ENCODE data around the gene SMURF2. TPM values are rescaled to one million over a fixed set of nuclear protein-coding genes. Genes with fewer than 3 reads are reported as not detected.

Gene SMURF2
- total RNA-seq, 1 donor from 2014 or later: 12.4 TPM

DNA sequence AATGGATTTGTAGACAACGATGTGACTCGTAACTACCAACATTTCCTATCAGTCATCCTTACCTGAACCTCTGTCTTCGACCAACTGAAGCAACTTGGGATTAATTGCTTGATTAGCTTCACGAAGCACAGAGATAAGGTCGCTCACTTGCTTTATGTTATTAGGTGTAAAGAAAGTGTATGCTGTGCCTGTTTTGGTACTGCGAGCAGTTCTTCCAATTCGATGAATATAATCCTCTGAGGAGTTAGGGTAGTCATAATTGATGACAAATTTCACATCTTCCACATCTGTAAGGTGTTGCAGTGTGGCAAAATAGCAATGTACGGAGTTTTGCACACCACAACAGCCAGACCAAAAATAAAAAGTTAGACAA, 161.6 kb downstream of the SMURF2 start:
- ATAC-seq (ENCODE audit: poor library complexity) (no peak), DNase-seq (no peak)
- intact Hi-C loops (cut with DNase I): no loop called here

DNA sequence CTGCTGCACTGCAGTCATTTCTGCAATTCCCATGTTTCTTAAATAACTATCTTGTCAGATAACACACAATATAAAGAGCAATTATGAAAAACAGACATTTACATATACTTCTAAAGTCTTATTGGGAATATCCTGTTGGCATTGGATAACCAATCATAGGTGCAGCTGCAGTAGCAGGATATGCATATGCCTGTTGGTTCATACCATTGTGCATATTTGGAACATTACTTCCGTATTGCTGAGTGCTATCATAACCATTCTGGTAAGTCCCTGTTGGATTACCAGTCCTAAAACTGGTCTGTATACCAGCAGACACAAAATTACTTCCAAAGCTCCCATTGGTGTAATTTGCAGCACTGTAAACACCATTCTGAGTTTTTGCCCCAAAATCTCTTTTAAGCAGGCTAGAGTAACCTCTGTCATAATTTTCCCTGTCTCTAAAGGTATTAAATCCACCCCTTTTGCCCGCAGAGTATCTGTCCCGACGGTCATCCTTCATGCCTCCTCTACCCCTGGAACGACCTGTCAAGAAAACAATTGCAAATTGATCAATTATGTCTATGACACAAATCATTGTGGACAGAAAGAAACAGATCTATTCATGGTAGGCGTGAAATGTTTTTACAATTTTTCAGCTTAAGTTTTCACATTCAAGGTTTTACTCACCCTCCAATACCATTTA, 162.2 kb downstream of the SMURF2 start:
- intact Hi-C loops (cut with DNase I): no loop called here
- ATAC-seq (ENCODE audit: poor library complexity): no peak
- no peak for DNase-seq

DNA sequence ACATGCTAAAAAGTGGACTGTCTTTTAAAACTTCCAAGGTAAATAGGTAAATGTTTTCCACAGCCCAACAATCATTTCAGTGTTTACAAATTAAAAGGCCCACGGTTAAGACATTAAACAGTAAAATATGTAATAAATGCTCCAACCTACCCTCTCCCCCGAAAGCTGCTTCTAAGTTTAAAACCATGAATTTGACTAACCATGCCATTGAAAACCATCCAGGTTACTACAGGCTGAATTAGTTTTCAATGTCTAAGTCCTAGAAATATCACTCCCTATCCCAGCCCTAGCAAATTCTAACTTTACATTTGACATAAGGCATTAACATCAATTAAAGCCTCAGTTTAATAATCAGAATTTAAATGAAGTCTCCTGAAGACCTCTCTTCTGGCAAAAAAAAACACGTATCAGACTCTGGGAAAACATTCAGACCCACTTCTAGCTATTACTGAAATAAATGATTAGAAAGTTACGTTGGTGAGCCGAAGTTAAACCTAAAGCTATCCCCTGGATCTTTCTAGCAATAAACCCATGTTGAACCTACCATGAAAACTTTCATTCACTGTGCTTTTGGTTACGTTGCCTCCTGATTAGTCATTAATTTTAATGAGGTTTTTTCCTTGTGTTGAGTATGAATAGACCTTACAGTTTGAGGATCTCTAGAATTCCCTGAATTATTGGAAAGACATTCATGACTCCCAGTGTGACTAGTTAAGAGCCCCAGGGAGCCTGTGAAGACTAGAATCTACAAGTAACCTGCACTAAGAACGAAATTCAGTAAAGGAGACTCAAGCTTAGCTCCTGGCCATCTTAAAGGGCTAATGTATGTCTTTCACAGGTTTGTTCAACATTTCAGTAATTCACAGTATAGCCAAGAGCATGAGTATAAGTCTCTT, 163.6 kb downstream of the SMURF2 start:
- intact Hi-C loops (cut with DNase I): no loop called here
- ATAC-seq (ENCODE audit: poor library complexity): no peak
- no peak for DNase-seq

DNA sequence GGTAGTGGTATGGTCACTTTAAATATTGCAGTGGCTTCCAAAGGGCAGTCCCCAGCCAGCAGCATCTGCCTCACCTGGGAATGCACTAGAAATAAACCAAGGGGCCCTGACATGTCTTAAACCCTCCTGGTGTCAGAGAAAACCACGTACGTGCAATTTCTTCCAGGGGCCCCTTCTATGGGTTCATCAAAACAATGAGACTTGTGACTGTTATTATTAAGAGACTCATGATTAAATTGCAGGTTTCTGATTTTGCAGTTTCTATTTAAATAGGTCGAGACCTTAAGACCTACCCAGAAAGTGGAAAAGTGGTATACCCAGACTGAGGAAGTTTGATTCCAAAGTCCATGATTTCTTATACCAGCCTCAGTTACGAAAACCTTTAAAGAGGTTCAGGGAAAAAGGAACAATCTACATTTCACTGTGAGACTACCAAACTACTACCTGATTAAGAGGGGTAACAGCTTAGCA, 164.5 kb downstream of the SMURF2 start:
- ATAC-seq (ENCODE audit: poor library complexity) (no peak), DNase-seq (no peak)
- intact Hi-C loops (cut with DNase I): no loop called here

DNA sequence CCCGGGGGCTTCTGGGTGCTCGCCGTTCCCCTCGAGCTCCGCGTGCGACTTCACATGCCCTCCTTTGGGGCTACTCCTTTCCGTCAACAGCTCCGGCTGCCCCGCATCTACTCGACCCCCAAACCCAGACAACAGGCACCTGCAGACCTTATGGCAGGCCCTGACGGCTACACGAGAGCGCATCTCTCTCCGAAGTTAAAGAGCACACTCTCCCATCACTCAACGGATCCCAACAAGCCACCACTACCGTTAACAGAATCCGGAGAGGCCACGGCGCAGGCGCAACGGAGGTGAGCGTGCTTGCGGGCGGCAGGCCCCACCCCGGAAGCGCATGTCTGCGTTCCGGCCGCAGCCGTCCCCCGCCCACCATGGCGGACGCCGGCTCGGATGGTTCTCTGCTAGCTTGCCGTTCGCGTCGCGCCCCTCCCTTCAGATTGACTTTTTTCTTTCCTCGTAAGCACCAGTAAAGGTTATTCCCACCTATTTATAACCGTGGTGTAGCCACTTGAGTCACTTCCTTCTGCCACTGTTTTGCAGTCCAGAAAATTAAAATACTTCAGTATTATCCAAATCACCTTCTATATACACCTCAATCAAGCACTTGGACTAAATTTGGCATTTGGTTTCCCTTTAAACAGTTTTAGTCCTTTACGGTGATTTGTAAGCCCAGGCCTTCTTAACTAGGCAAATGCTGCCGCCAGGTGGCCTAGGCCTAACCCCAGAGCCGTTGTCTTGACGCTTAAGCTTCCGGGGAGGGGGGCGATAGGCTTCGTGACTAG, 165.1 kb downstream of the SMURF2 start, which contains the start of gene POLG2:
Gene POLG2, minus strand, starts transcription at position 269 of the 779 bp plus-strand sequence. Its CDS starts 86 bp downstream, at position 183.
- ATAC-seq (ENCODE audit: poor library complexity): peak; percentile 97
- peak; percentile 98 for DNase-seq
- intact Hi-C loops (cut with DNase I): no loop called here

DNA sequence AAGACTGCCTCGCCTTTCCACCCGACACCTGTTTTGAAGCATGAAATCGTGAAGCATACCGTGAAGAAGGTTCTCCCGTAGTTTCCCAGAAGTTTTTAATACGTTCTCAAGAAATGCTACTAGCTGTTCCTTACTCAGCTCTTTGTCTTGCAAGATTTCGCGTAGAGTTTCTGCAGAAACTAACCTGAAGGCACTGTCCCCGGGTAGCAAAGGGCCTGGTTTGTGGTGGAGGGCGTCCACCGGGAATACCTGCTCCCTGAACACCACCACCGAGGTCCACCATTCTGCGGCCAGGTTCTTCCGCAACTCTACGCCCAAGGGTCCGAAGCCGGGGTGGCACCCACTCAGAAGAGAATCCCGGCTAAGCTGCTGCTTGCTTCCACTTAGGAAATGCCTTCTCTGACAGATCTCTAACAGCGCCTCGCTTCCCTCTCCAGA, 165.7 kb downstream of the SMURF2 start:
- DNase-seq (no peak), ATAC-seq (ENCODE audit: poor library complexity) (no peak)
- intact Hi-C loops (cut with DNase I): no loop called here

Small RNAs within 50 kb of the gene (microRNA-seq; reads per million reads assigned to microRNA genes)
- gene MIR3064 (not detected), gene MIR5047 (not detected)

Other genes starting within 250 kb of the SMURF2 start
- gene MILR1, start 213.2 kb downstream of the SMURF2 start, total RNA-seq: 2.2 TPM
- gene POLG2, start 165.3 kb downstream of the SMURF2 start, total RNA-seq: 7.4 TPM
- 262 TPM for gene DDX5, start 156.0 kb downstream of the SMURF2 start, total RNA-seq
- 11.2 TPM for gene CEP95, start 155.3 kb downstream of the SMURF2 start, total RNA-seq